Stimulated activated naive B cell treated with anti-CD40 and anti-IgM and Interleukin-4, amounts not matched to agents 10 μg/mL and 1 μg/mL and 100 μg/mL, for 72 hours (primary cell): ENCODE results near the gene DCUN1D4.
"Not testable (repeated sequence)": the region's sequence is repeated elsewhere in the genome, so short reads cannot be mapped to it uniquely, and the experiment has no call there.

Experiments
- ATAC-seq, 2 donors: fragments of 150-1000 bp; cut with Tn5 transposase; replicated peaks; 2 replicates each; pipeline ENCODE4 v1.10.0; 2021; ENCODE audit warnings: moderate library complexity in 1 of 2
- DNase-seq: peaks from one replicate; pipeline ENCODE4 v3.0.0; 2021
- H3K27ac Mint-ChIP-seq: one replicate; pipeline ENCODE4 v1.8.0; 2022; ENCODE audit warnings: mild to moderate bottlenecking, mixed read lengths
- H3K27me3 Mint-ChIP-seq, 2 donors: one replicate each; pipeline ENCODE4 v1.8.0; 2022; ENCODE audit warnings: mixed read lengths in 2 of 2
- H3K36me3 Mint-ChIP-seq, 2 donors: one replicate each; pipeline ENCODE4 v1.8.0; 2022; ENCODE audit warnings: mixed read lengths in 2 of 2, mild to moderate bottlenecking in 1 of 2
- H3K4me1 Mint-ChIP-seq, 2 donors: one replicate each; pipeline ENCODE4 v1.8.0; 2022; ENCODE audit warnings: mixed read lengths in 2 of 2, mild to moderate bottlenecking in 1 of 2
- H3K4me3 Mint-ChIP-seq, 2 donors: one replicate each; pipeline ENCODE4 v1.8.0; 2022; ENCODE audit warnings: mild to moderate bottlenecking in 2 of 2, mixed read lengths in 2 of 2, moderate library complexity in 1 of 2
- H3K9me3 Mint-ChIP-seq, 2 donors: one replicate each; pipeline ENCODE4 v1.8.0; 2022; ENCODE audit warnings: mixed read lengths in 2 of 2, mild to moderate bottlenecking in 1 of 2

Gene DCUN1D4

GRCh38 chr4:51866835-51867234 lies 23.9 kb downstream of the DCUN1D4 start:
- Mint-ChIP-seq H3K27ac (no peak overlapping the region), H3K36me3 (peaks cover 18 to 35% of the 10 kb centered on the region in 2 donors), H3K4me3 (no peak overlapping the region), H3K4me1 (peaks cover 0 to 2% of the 10 kb centered on the region in 2 donors), H3K27me3 (no peaks in the 10 kb centered on the region), H3K9me3 (no peaks in the 10 kb centered on the region)
- no peak for DNase-seq
- ATAC-seq, result no peak

- no peaks in the 10 kb centered on the region for H3K9me3 Mint-ChIP-seq
- H3K27me3 Mint-ChIP-seq, result no peaks in the 10 kb centered on the region
- no peak overlapping the region for H3K27ac Mint-ChIP-seq
- no peak overlapping the region for H3K4me3 Mint-ChIP-seq
- DNase-seq (no peak), ATAC-seq (no peak)
- peaks cover 26 to 42% of the 10 kb centered on the region in 2 donors for H3K36me3 Mint-ChIP-seq
- no peaks in the 10 kb centered on the region for H3K4me1 Mint-ChIP-seq
These were observed 24.9 kb downstream of the DCUN1D4 start for GRCh38 chr4:51867689-51868448.

- no peaks in the 10 kb centered on the region for H3K9me3 Mint-ChIP-seq
- peaks cover 30 to 48% of the 10 kb centered on the region in 2 donors for H3K36me3 Mint-ChIP-seq
- ATAC-seq, result no peak
- no peaks in the 10 kb centered on the region for H3K27me3 Mint-ChIP-seq
- H3K4me1 Mint-ChIP-seq, result no peaks in the 10 kb centered on the region
- no peak overlapping the region for H3K27ac Mint-ChIP-seq
- no peak for DNase-seq
- H3K4me3 Mint-ChIP-seq, result no peak overlapping the region
These were observed 25.5 kb downstream of the DCUN1D4 start for GRCh38 chr4:51868449-51868847.

- no peaks in the 10 kb centered on the region for H3K4me1 Mint-ChIP-seq
- H3K9me3 Mint-ChIP-seq, result peaks cover 0 to 3% of the 10 kb centered on the region in 2 donors
- no peak for ATAC-seq
- H3K4me3 Mint-ChIP-seq, result no peak overlapping the region
- peaks cover 41 to 57% of the 10 kb centered on the region in 2 donors for H3K36me3 Mint-ChIP-seq
- no peaks in the 10 kb centered on the region for H3K27me3 Mint-ChIP-seq
- no peak for DNase-seq
- no peak overlapping the region for H3K27ac Mint-ChIP-seq
These were observed 27.7 kb downstream of the DCUN1D4 start for GRCh38 chr4:51870441-51871188.

- no peaks in the 10 kb centered on the region for H3K4me1 Mint-ChIP-seq
- H3K27ac Mint-ChIP-seq, result no peak overlapping the region
- H3K9me3 Mint-ChIP-seq, result peaks cover 0 to 3% of the 10 kb centered on the region in 2 donors
- ATAC-seq, result no peak
- no peak for DNase-seq
- no peaks in the 10 kb centered on the region for H3K27me3 Mint-ChIP-seq
- no peak overlapping the region for H3K4me3 Mint-ChIP-seq
- peaks cover 41 to 50% of the 10 kb centered on the region in 2 donors for H3K36me3 Mint-ChIP-seq
These were observed 29.5 kb downstream of the DCUN1D4 start for GRCh38 chr4:51872283-51872997.

GRCh38 chr4:51874551-51874950 lies 31.6 kb downstream of the DCUN1D4 start:
- DNase-seq (no peak), ATAC-seq (no peak)
- H3K9me3 Mint-ChIP-seq, result peaks cover 0 to 3% of the 10 kb centered on the region in 2 donors
- H3K27me3 Mint-ChIP-seq, result no peaks in the 10 kb centered on the region
- H3K4me1 Mint-ChIP-seq, result peaks cover 0 to 5% of the 10 kb centered on the region in 2 donors
- no peak overlapping the region for H3K4me3 Mint-ChIP-seq
- no peak overlapping the region for H3K27ac Mint-ChIP-seq
- peaks cover 54 to 64% of the 10 kb centered on the region in 2 donors for H3K36me3 Mint-ChIP-seq

- Mint-ChIP-seq H3K27me3 (no peaks in the 10 kb centered on the region), H3K9me3 (peaks cover 0 to 3% of the 10 kb centered on the region in 2 donors), H3K4me3 (no peak overlapping the region), H3K4me1 (peaks cover 0 to 5% of the 10 kb centered on the region in 2 donors), H3K36me3 (peaks cover 39 to 63% of the 10 kb centered on the region in 2 donors), H3K27ac (no peak overlapping the region)
- ATAC-seq, result no peak
- no peak for DNase-seq
These were observed 35.5 kb downstream of the DCUN1D4 start for GRCh38 chr4:51878431-51878830.

- Mint-ChIP-seq H3K27me3 (no peaks in the 10 kb centered on the region), H3K4me1 (peaks cover 0 to 5% of the 10 kb centered on the region in 2 donors), H3K27ac (no peak overlapping the region), H3K4me3 (no peak overlapping the region), H3K9me3 (peaks cover 0 to 3% of the 10 kb centered on the region in 2 donors), H3K36me3 (peaks cover 32 to 57% of the 10 kb centered on the region in 2 donors)
- ATAC-seq, result no peak
- DNase-seq, result no peak
These were observed 37.3 kb downstream of the DCUN1D4 start for GRCh38 chr4:51880016-51880915.

GRCh38 chr4:51884055-51884454 lies 41.1 kb downstream of the DCUN1D4 start:
- Mint-ChIP-seq H3K9me3 (no peaks in the 10 kb centered on the region), H3K27ac (no peak overlapping the region), H3K27me3 (no peaks in the 10 kb centered on the region), H3K4me1 (no peaks in the 10 kb centered on the region), H3K36me3 (peaks cover 21 to 44% of the 10 kb centered on the region in 2 donors), H3K4me3 (no peak overlapping the region)
- ATAC-seq (no peak), DNase-seq (no peak)

GRCh38 chr4:51884606-51885005 lies 41.7 kb downstream of the DCUN1D4 start:
- Mint-ChIP-seq H3K27me3 (no peaks in the 10 kb centered on the region), H3K9me3 (no peaks in the 10 kb centered on the region), H3K36me3 (peaks cover 20 to 41% of the 10 kb centered on the region in 2 donors), H3K4me3 (no peak overlapping the region), H3K27ac (no peak overlapping the region), H3K4me1 (no peaks in the 10 kb centered on the region)
- no peak for DNase-seq
- ATAC-seq, result no peak

GRCh38 chr4:51885363-51885762 lies 42.4 kb downstream of the DCUN1D4 start:
- H3K9me3 Mint-ChIP-seq, result no peaks in the 10 kb centered on the region
- no peaks in the 10 kb centered on the region for H3K27me3 Mint-ChIP-seq
- H3K4me1 Mint-ChIP-seq, result no peaks in the 10 kb centered on the region
- peaks cover 20 to 37% of the 10 kb centered on the region in 2 donors for H3K36me3 Mint-ChIP-seq
- ATAC-seq (peak in 1 of 2 donors; percentile 41), DNase-seq (no peak)
- no peak overlapping the region for H3K4me3 Mint-ChIP-seq
- no peak overlapping the region for H3K27ac Mint-ChIP-seq

GRCh38 chr4:51890760-51891159 lies 47.8 kb downstream of the DCUN1D4 start:
- ATAC-seq (no peak), DNase-seq (no peak)
- peaks cover 11 to 15% of the 10 kb centered on the region in 2 donors for H3K36me3 Mint-ChIP-seq
- H3K4me3 Mint-ChIP-seq, result no peak overlapping the region
- peaks cover 2 to 11% of the 10 kb centered on the region in 2 donors for H3K4me1 Mint-ChIP-seq
- H3K9me3 Mint-ChIP-seq, result no peaks in the 10 kb centered on the region
- H3K27ac Mint-ChIP-seq, result no peak overlapping the region
- H3K27me3 Mint-ChIP-seq, result no peaks in the 10 kb centered on the region

- not testable (repeated sequence) for H3K9me3 Mint-ChIP-seq, H3K4me3 Mint-ChIP-seq, H3K27me3 Mint-ChIP-seq, ATAC-seq, H3K27ac Mint-ChIP-seq, DNase-seq
- Mint-ChIP-seq H3K4me1 (peaks cover 7 to 17% of the 10 kb centered on the region in 2 donors), H3K36me3 (peaks cover 12 to 25% of the 10 kb centered on the region in 2 donors)
These were observed 50.4 kb downstream of the DCUN1D4 start for GRCh38 chr4:51893402-51893801.
